HG03571 (cell line): ENCODE results near the gene AKAP6.

Source experiments
- ATAC-seq: cut with Tn5 transposase; IDR thresholded peaks from one replicate; pipeline ENCODE4 v1.9.1; 2021; ENCODE audit not compliant: unreplicated experiment

Gene AKAP6

GRCh38 chr14:32329146-32329545 lies at the start of gene AKAP6:
TSS of gene AKAP6 (plus strand) at chr14:32329298. CDS start at chr14:32433494, 104,196 bp downstream.
- no peak for ATAC-seq

- no peak for ATAC-seq
These were observed 42.5 kb upstream of the AKAP6 start for GRCh38 chr14:32286602-32287001.

GRCh38 chr14:32296366-32296765 lies 32.7 kb upstream of the AKAP6 start:
- no peak for ATAC-seq

GRCh38 chr14:32298346-32298745 lies 30.8 kb upstream of the AKAP6 start:
- no peak for ATAC-seq

- ATAC-seq = no peak
These were observed 29.0 kb upstream of the AKAP6 start for GRCh38 chr14:32300136-32300535.

- ATAC-seq = no peak
These were observed 25.2 kb upstream of the AKAP6 start for GRCh38 chr14:32303865-32304264.

GRCh38 chr14:32304296-32304695 lies 24.8 kb upstream of the AKAP6 start:
- no peak for ATAC-seq

- no peak for ATAC-seq
These were observed 22.5 kb upstream of the AKAP6 start for GRCh38 chr14:32306549-32306948.

GRCh38 chr14:32307881-32308582 lies 21.1 kb upstream of the AKAP6 start:
- no peak for ATAC-seq

- ATAC-seq = no peak
These were observed 18.2 kb upstream of the AKAP6 start for GRCh38 chr14:32310876-32311275.

GRCh38 chr14:32311294-32312009 lies 17.6 kb upstream of the AKAP6 start:
- ATAC-seq = no peak

- no peak for ATAC-seq
These were observed 17.1 kb upstream of the AKAP6 start for GRCh38 chr14:32312010-32312331.

GRCh38 chr14:32313844-32314376 lies 15.2 kb upstream of the AKAP6 start:
- no peak for ATAC-seq

- ATAC-seq = no peak
These were observed 10.9 kb upstream of the AKAP6 start for GRCh38 chr14:32318087-32318795.

- no peak for ATAC-seq
These were observed 9.6 kb upstream of the AKAP6 start for GRCh38 chr14:32319368-32320049.

- ATAC-seq = no peak
These were observed 4.5 kb upstream of the AKAP6 start for GRCh38 chr14:32324601-32325000.

- ATAC-seq = no peak
These were observed 1.7 kb upstream of the AKAP6 start for GRCh38 chr14:32327255-32327961.

GRCh38 chr14:32329690-32330285 lies 690 bp downstream of the AKAP6 start:
- ATAC-seq = no peak

GRCh38 chr14:32330351-32331111 lies 1.4 kb downstream of the AKAP6 start:
- no peak for ATAC-seq
